ENCODE results near the gene MAP3K6.
A peak's percentile ranks its signal among the peaks of the same experiment; 100 is the strongest.

Gene MAP3K6

DNA sequence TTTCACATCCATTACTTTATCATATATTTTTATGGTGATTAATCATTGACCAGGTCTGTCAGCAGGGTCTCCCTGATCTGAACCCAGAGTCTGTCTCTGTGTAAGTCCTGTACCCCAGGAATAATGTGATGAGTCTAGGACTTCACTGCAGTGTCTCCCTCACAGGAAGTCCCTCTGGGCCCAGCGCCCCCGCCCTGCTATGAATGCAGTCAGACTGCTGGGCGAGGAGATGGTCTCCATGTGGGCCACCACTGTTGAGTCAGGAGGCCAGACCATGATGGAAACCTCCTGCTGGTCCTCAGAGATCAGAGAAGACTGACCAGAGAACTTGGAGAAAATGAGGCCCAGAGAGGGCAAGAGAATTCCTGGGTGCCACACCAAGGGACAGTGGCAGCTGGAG is 35.3 kb downstream of the MAP3K6 start:
- no peak for DNase-seq

- DNase-seq = no peak
These were observed 36.0 kb downstream of the MAP3K6 start for GRCh38 chr1:27330786-27331185.

GRCh38 chr1:27327964-27328363 is 38.8 kb downstream of the MAP3K6 start:
- no peak for DNase-seq

GRCh38 chr1:27325286-27325685 is 41.5 kb downstream of the MAP3K6 start:
- no peak for DNase-seq

DNA sequence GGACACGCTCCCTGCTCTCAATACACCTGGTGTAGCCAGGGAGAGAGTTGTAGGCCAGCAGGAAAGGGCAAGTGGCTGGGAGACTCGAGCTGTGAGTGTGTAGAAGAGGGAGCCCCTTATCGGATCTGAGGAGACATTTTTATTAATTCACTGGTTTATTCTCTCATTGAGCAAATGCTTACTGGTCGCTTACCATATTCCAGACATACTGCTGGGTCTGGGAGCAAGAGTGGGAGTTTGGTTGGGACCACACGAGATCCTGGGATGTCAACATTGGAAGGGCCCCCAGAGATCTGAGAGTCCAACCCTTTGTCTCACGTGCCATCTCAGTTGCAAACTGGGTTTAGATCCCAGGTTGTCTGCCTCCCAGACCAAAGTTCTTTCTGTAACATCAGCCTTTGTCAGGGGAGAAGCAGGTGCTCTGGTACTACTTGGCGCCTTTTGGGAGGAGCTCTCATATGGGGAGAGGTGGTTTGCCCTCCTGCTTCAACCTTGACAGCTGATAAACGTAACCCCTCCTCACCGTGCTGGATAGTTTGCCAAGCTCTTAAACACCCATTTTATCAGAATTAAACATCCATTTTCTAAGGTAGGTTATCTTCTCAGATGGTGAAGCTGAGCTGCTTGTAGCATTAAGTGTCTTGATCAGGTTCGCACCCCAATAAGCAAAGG is 44.1 kb downstream of the MAP3K6 start:
- DNase-seq = no peak

GRCh38 chr1:27321813-27322568 is 44.8 kb downstream of the MAP3K6 start, which contains the start of gene TMEM222:
TMEM222 (plus strand) TSS chr1:27322163; CDS start chr1:27322198, 35 bp downstream.
- peak; percentile 96 for DNase-seq

DNA sequence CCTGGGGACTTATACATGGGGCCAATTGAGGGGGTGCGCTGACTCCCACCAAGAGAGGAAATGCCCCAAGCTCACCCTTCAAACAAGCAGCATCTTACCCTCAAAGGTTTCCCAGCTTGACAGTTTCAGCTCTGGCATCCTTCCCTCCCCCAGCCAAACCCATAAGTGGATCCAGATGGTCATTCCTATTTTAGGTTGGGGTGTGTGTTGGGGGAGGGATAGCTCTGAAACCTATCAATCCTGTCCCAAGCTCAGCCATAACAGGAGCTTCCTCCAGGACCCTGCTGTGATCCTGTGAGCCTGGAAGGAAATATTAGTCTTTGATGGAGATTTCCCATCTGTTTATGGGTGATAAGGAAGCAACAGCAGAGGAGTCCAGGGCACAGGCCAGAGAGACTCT is 48.2 kb downstream of the MAP3K6 start:
- no peak for DNase-seq

DNA sequence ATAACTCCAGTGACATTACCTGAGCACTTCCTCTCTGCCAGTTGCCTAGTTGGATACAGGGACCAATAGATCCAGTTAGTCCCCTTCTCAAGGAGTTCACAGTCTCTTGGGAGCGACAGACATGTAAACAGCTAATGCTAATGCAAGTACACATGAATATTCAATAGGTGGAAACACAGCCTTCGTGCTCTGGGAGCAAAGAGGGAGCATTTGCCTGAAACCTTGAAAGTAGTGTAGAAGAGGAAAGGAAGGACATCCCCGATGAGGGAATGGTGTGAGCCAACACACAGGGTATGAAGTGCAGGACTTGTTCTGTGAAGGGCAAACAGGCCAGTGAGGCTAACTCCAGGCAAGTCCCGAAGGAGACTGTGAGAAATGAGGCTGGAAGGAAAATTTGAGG is 48.6 kb downstream of the MAP3K6 start:
- no peak for DNase-seq

- DNase-seq = no peak
These were observed 49.9 kb downstream of the MAP3K6 start for GRCh38 chr1:27316860-27317259.

DNA sequence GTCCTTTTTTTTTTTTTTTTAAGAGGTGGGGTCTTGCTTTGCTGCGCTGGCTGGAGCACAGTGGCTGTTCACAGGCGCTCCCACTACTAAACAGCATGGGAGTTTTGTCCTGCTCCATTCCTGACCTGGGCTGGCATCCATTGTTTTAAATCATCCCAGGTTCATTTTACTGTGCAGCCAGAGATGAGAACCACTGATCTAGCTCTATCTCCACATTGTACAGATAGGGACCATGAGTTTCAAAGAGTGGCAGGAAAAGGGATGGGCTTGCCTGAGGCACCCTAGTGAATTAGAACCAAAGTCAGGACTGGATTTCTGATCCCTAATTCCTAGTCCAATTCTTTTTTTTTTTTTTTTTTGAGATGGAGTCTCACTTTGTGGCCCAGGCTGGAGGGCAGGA is 52.0 kb downstream of the MAP3K6 start:
- no peak for DNase-seq

DNA sequence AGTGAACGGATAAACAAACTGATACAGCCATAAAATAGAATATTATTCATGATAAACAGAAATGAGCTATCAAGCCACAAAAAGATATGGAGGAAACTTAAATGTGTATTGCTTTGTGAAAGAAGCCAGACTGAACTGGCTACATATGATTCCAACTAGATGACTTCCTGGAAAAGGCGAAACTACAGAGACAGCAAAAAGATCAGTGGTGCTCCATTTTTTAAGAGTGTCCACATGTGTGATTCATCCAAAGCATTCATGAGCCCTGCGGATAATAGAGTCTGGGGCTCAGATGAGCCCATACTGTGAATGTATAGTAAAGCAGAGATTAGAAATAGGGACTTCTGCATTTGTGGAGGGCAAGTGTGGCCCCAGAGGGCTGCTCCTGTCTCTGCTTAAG is 52.6 kb downstream of the MAP3K6 start:
- DNase-seq = no peak

GRCh38 chr1:27307874-27308598 is 58.7 kb downstream of the MAP3K6 start:
- DNase-seq = no peak

GRCh38 chr1:27306892-27307761 is 59.6 kb downstream of the MAP3K6 start:
- DNase-seq = no peak

GRCh38 chr1:27306071-27306470 is 60.7 kb downstream of the MAP3K6 start:
- no peak for DNase-seq

Measured in COR-L47 (cell line).